ENCODE measurements around the gene SSTR4. TPM values are rescaled to one million over a fixed set of nuclear protein-coding genes. Genes with fewer than 3 reads are reported as not detected.
A peak's percentile ranks its signal among the peaks of the same experiment; 100 is the strongest.

SSTR4 gene
- total and polyA plus RNA-seq, 2 of the 13 experiments (the other 11 are each of a cell fraction or from before 2014, with no cell fraction given): not detected

- peak; percentile 32 for TF ChIP-seq AGO1 (IDR thresholded peaks at IDR 0.05; ENCODE audit: low read depth, low read length, poor library complexity, severe bottlenecking)
- TF ChIP-seq HNF4A (CRISPR knock-in tag; IDR thresholded peaks at IDR 0.05): no peak
- TF ChIP-seq NPAS2 (CRISPR knock-in tag; IDR thresholded peaks at IDR 0.05; ENCODE audit: borderline replicate concordance): no peak
- TF ChIP-seq CTCF (CRISPR knock-in tag; IDR thresholded peaks at IDR 0.05): peak; percentile 42
- TF ChIP-seq NRL (CRISPR knock-in tag; IDR thresholded peaks at IDR 0.05; ENCODE audit: borderline replicate concordance): no peak
- no peak for TF ChIP-seq ZSCAN30 (CRISPR knock-in tag; IDR thresholded peaks at IDR 0.05)
- no peak for TF ChIP-seq SMARCC2 (IDR thresholded peaks at IDR 0.05)
- no peak for TF ChIP-seq ZNF609 (CRISPR knock-in tag; IDR thresholded peaks at IDR 0.05; ENCODE audit: borderline replicate concordance)
- TF ChIP-seq ZNF382 (CRISPR knock-in tag; IDR thresholded peaks at IDR 0.05; ENCODE audit: borderline replicate concordance): no peak
- TF ChIP-seq RAD21 (CRISPR knock-in tag; IDR thresholded peaks at IDR 0.05): peak; percentile 25; the same call in 1 of the 2 replicates
- no peak for TF ChIP-seq ZFY (CRISPR knock-in tag; IDR thresholded peaks at IDR 0.05)
- TF ChIP-seq ZSCAN21 (CRISPR knock-in tag; IDR thresholded peaks at IDR 0.05; ENCODE audit: borderline replicate concordance): no peak
- TF ChIP-seq ZNF652 (CRISPR knock-in tag; IDR thresholded peaks at IDR 0.05; ENCODE audit: borderline replicate concordance, low read depth): peak; percentile 84
- no peak for TF ChIP-seq MTF1 (CRISPR knock-in tag; IDR thresholded peaks at IDR 0.05)
- TF ChIP-seq BORCS8-MEF2B (CRISPR knock-in tag; IDR thresholded peaks at IDR 0.05): no peak
- TF ChIP-seq CBFB (CRISPR knock-in tag; IDR thresholded peaks at IDR 0.05): no peak
Observed at GRCh38 chr20:23050847-23051627, 15.9 kb downstream of the SSTR4 start (continued).

Data from HepG2 (cell line).